Hematopoietic multipotent progenitor cell (in vitro differentiated cells): Measurements from ENCODE around the gene NUP62. TPM values are rescaled to one million over a fixed set of nuclear protein-coding genes. Genes with fewer than 3 reads are reported as not detected.
"Not testable (repeated sequence)": the region's sequence is repeated elsewhere in the genome, so short reads cannot be mapped to it uniquely, and the experiment has no call there.

ENCODE experiments used
- DNase-seq, 3 donors: peaks; one replicate each; pipeline ENCODE4 v3.0.0-alpha.2; 2011 to 2015; ENCODE audit warnings: low read depth in 2 of 3, low spot score in 2 of 3
- total RNA-seq: library from RNA; depleted of rRNA; stranded (reverse); fragments of >200 nt; gene quantifications from one replicate; pipeline ENCODE4 v1.2.3, GENCODE V29; 2012

Gene NUP62
- total RNA-seq, 1 donor = 70.3 TPM

GRCh38 chr19:49952479-49952836 is 23.2 kb upstream of the NUP62 start:
- no peak for DNase-seq

GRCh38 chr19:49951806-49952478 is 22.6 kb upstream of the NUP62 start:
- DNase-seq = no peak

- no peak for DNase-seq
Observed at GRCh38 chr19:49950956-49951526, 21.7 kb upstream of the NUP62 start.

- DNase-seq = no peak
Observed at GRCh38 chr19:49950590-49950948, 21.3 kb upstream of the NUP62 start.

- no peak for DNase-seq
Observed at GRCh38 chr19:49949742-49950589, 20.7 kb upstream of the NUP62 start.

GRCh38 chr19:49946415-49946814 is 17.1 kb upstream of the NUP62 start:
- no peak for DNase-seq

GRCh38 chr19:49944567-49944966 is 15.3 kb upstream of the NUP62 start:
- not testable (repeated sequence) for DNase-seq

GRCh38 chr19:49940482-49940791 is 11.1 kb upstream of the NUP62 start:
- no peak for DNase-seq

GRCh38 chr19:49939721-49940481 is 10.6 kb upstream of the NUP62 start:
- DNase-seq = no peak

- no peak for DNase-seq
Observed at GRCh38 chr19:49938662-49939061, 9.4 kb upstream of the NUP62 start.

- peak; percentile 58 to 80 (median 72) for DNase-seq
Observed at GRCh38 chr19:49937750-49938381, 8.6 kb upstream of the NUP62 start.

- no peak for DNase-seq
Observed at GRCh38 chr19:49936549-49936948, 7.2 kb upstream of the NUP62 start.

GRCh38 chr19:49933643-49934042 is 4.3 kb upstream of the NUP62 start:
- DNase-seq = no peak

GRCh38 chr19:49932731-49933131 is 3.4 kb upstream of the NUP62 start:
- peak in 2 of 3 donors; percentile 47 to 51 for DNase-seq

- DNase-seq = no peak
Observed at GRCh38 chr19:49932041-49932451, 2.7 kb upstream of the NUP62 start.

- DNase-seq = no peak
Observed at GRCh38 chr19:49931293-49932040, 2.2 kb upstream of the NUP62 start.

GRCh38 chr19:49930483-49931011 is 1.2 kb upstream of the NUP62 start:
- no peak for DNase-seq

- peak; percentile 92 to 99 (median 99) for DNase-seq
Observed at GRCh38 chr19:49929611-49930482, 543 bp upstream of the NUP62 start.
